Stomach smooth muscle (tissue), 2 donors: Measurements from ENCODE around the gene CYP2J2.
"Not testable (repeated sequence)": the region's sequence is repeated elsewhere in the genome, so short reads cannot be mapped to it uniquely, and the experiment has no call there.

ENCODE experiments used
- H3K27ac ChIP-seq: one replicate; pipeline ENCODE4 v1.7.0; 2013; ENCODE audit warnings: mild to moderate bottlenecking, low read length, inconsistent platforms
- H3K27me3 ChIP-seq, 2 donors: one replicate each; pipeline ENCODE4 v1.7.0; 2013; ENCODE audit warnings: low read length in 2 of 2; ENCODE audit not compliant: insufficient read depth in 2 of 2, control insufficient read depth in 1 of 2
- H3K36me3 ChIP-seq, 2 donors: one replicate each; pipeline ENCODE4 v1.7.0; 2013; ENCODE audit warnings: low read length in 2 of 2; ENCODE audit not compliant: control insufficient read depth in 2 of 2, insufficient read depth in 2 of 2
- H3K4me1 ChIP-seq: one replicate; pipeline ENCODE4 v1.7.0; 2013; ENCODE audit warnings: low read length; ENCODE audit not compliant: control insufficient read depth, insufficient read depth
- H3K4me3 ChIP-seq, 2 donors: one replicate each; pipeline ENCODE4 v1.7.0; 2013; ENCODE audit warnings: low read length in 2 of 2
- H3K9ac ChIP-seq, 2 donors: one replicate each; pipeline ENCODE4 v1.7.0; 2013; ENCODE audit warnings: low read length in 2 of 2, mild to moderate bottlenecking in 1 of 2
- H3K9me3 ChIP-seq, 2 donors: one replicate each; pipeline ENCODE4 v1.7.0; 2013; ENCODE audit warnings: low read length in 2 of 2; ENCODE audit not compliant: control insufficient read depth in 2 of 2
- donor health status: healthy.
- donor health status: Pancreatic carcinoma.

The CYP2J2 gene

DNA sequence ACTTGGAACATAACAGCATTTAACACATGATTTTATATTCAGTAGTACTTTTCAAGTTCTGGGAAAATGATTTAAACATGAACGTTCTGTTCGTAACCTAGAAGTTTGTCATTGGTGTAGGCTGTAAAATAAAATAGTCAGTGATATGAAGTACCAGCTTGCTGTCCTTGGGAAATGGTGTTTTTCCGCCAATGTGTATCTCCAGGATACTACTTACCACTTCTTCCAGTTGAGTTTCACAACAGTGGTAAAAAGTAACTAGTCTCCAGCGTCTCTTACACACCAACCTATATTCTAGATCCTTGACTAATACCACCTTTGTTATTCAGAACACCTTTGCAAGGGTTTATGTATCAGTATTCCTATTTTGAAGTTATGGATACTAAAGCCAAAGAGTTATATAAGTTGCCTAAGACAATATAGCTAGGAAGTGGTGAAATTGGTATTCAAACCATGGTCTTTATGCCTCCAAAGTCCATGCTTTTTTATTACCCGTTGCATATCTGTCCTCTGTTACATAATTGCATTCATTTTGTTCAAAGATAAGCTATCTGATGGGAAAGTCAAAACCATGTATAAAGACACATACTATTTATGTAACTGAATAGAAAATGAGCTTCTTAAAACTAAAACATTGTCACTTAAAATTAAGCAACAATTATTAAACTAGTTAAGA lies 68.8 kb downstream of the CYP2J2 start:
- Histone ChIP-seq H3K4me3 (no peak overlapping the region), H3K9me3 (no peaks in the 10 kb centered on the region), H3K27me3 (no peaks in the 10 kb centered on the region), H3K9ac (no peak overlapping the region), H3K4me1 (no peaks in the 10 kb centered on the region), H3K36me3 (no peaks in the 10 kb centered on the region), H3K27ac (no peak overlapping the region)

DNA sequence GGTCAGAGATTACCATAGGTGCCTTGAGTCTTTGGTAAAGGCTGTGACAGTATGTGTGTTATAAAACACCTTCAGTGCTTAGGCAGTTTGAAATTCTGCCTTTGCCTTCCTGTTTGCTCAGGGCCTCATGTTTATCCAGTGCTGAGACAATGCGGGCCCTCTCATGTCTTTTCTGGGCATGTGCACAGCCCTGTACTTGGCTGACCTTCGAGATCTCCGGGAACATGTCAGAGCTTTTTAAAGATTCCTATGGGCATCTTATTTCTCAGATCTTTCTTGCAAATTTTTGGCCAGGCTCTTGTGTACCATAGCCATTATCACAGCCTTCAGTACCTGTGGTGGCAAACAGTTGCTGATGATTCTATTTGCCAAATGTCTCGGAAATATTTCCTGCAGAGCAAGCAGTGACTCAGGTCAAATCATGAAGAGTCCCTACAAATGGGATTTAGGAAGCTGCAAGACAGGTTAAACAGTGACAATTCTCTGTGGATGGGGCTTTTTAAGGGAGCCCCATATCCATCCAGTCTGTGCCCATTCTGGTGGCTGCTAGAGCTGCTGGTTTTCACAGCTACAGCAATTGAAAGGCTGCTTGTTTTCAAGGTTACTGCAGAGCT lies 69.7 kb downstream of the CYP2J2 start:
- H3K27me3 ChIP-seq, result no peaks in the 10 kb centered on the region
- H3K9ac ChIP-seq, result no peak overlapping the region
- H3K4me3 ChIP-seq, result no peak overlapping the region
- H3K4me1 ChIP-seq, result no peaks in the 10 kb centered on the region
- no peak overlapping the region for H3K27ac ChIP-seq
- H3K36me3 ChIP-seq, result no peaks in the 10 kb centered on the region
- no peaks in the 10 kb centered on the region for H3K9me3 ChIP-seq

DNA sequence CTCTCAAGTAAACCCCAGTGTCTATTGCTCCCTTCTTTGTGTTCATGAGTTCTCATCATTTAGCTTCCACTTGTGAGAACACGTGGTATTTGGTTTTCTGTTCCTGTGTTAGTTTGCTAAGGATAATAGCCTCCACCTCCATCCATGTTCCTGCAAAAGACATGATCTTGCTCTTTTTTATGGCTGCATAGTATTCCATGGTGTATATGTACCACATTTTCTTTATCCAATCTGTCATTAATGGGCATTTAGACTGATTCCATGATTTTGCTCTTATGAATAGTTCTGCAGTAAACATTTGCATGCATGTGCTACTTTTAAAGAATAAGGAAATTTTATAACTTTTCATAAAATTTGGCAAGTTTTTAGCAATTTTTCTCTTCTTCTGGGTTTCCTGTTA lies 71.3 kb downstream of the CYP2J2 start:
- not testable (repeated sequence) for H3K4me3 ChIP-seq, H3K36me3 ChIP-seq, H3K4me1 ChIP-seq, H3K9me3 ChIP-seq, H3K9ac ChIP-seq, H3K27me3 ChIP-seq, H3K27ac ChIP-seq

DNA sequence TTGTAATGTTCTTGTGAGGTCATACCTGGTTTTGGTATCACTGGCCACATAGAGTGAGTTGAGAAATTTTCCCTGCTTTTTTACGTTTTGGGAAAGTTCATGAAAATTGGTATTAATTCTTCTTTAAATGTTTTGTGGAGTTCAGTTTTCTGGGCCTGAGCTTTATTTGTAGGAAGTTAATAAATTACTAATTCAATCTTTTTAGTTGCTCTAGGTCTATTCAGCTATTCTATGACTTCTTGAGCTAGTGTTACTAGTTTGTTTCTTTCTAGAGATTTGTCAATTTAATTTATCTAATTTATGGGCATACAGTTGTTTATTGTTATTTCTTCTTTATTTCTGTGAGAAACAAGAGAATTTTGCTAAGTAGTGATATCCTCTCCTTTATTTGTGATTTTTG lies 74.5 kb downstream of the CYP2J2 start:
- no peak overlapping the region for H3K9ac ChIP-seq
- no peaks in the 10 kb centered on the region for H3K4me1 ChIP-seq
- no peaks in the 10 kb centered on the region for H3K27me3 ChIP-seq
- H3K9me3 ChIP-seq, result no peaks in the 10 kb centered on the region
- H3K4me3 ChIP-seq, result no peak overlapping the region
- no peaks in the 10 kb centered on the region for H3K36me3 ChIP-seq
- no peak overlapping the region for H3K27ac ChIP-seq

DNA sequence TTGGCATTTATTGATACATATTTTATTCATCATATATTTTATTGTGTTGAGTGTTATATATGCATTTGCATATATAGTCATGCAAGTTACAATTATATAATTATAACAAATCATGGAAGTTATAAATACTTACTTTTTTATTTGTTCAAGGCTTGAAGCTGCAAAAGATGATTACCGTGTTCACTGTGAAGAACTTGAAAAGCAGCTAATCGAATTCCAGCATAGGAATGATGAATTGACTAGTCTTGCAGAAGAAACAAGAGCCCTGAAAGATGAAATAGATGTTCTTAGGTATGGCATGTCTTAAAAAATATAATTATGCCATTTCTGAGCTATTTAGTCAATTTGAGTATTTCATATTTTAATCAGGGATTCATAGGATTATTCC lies 79.7 kb downstream of the CYP2J2 start:
- Histone ChIP-seq H3K9me3 (no peaks in the 10 kb centered on the region), H3K4me1 (no peaks in the 10 kb centered on the region), H3K4me3 (no peak overlapping the region), H3K9ac (no peak overlapping the region), H3K27me3 (no peaks in the 10 kb centered on the region), H3K27ac (no peak overlapping the region), H3K36me3 (no peaks in the 10 kb centered on the region)

DNA sequence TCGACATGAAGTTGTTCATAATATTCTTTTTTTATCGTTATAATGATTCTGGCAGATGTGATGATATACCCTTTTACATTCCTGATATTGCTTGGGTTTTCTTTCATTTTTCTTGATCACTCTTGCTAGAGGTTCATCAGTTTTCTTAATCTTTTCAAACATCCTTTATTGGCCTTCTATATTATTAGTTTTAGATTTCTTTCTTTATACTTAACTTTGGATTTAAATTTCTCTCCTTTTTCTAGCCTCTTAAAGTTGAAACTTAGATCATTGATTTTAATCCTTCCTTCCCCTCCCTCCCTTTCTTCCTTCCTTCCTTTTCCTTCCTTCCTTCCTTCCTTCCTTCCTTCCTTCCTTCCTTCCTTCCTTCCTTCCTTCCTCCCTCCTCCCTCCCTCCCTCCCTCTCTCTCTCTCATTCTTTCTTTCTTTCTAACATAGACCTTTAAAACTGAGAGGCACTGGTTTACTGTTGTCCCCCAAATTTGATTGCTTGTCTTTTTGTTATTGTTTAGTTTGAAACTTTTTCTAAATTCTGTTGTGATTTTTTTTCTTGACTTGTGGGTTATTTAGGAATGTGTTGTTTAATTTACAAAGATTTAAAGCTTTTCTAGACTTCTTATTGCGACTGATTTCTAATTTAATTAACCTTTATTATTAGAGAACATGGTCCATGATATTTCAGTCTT lies 80.2 kb downstream of the CYP2J2 start:
- no peak overlapping the region for H3K27ac ChIP-seq
- no peaks in the 10 kb centered on the region for H3K27me3 ChIP-seq
- H3K9me3 ChIP-seq, result no peaks in the 10 kb centered on the region
- no peak overlapping the region for H3K4me3 ChIP-seq
- no peak overlapping the region for H3K9ac ChIP-seq
- no peaks in the 10 kb centered on the region for H3K4me1 ChIP-seq
- no peaks in the 10 kb centered on the region for H3K36me3 ChIP-seq

DNA sequence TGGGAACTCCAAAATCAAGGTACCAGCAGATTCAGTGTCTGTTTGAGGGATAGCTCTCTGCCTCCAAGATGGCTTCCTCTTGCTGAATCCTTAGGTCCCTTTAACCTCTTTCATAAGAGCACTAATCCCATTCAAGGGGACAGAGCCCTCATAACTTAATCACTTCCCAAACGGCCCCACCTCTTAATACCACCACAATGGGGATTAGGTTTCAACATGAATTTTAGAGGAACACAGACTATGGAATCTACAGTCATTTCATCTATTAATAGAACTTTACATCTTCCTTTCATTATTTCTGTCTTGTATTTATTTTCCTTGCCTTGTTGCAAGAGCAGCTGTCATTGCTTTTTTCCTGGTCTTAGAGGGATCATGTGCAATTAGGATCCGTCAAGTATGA lies 81.5 kb downstream of the CYP2J2 start:
- Histone ChIP-seq H3K27ac (no peak overlapping the region), H3K4me3 (no peak overlapping the region), H3K9ac (no peak overlapping the region), H3K9me3 (no peaks in the 10 kb centered on the region), H3K36me3 (no peaks in the 10 kb centered on the region), H3K4me1 (no peaks in the 10 kb centered on the region), H3K27me3 (no peaks in the 10 kb centered on the region)
